Activated CD4-positive, alpha-beta T cell treated with anti-CD3 and anti-CD28 coated beads for 4 hours (primary cell): ENCODE results near the gene KIF16B.
"Not testable (repeated sequence)": the region's sequence is repeated elsewhere in the genome, so short reads cannot be mapped to it uniquely, and the experiment has no call there.

Experiments
- DNase-seq, 2 donors: peaks; one replicate each; pipeline ENCODE4 v3.0.0-alpha.2; 2020

The KIF16B gene

GRCh38 chr20:16284385-16285100 is 288.7 kb downstream of the KIF16B start:
- DNase-seq = no peak

GRCh38 chr20:16283978-16284377 is 289.3 kb downstream of the KIF16B start:
- no peak for DNase-seq

- no peak for DNase-seq
Measured at GRCh38 chr20:16283307-16283706, 289.9 kb downstream of the KIF16B start.

GRCh38 chr20:16280219-16280618 is 293.0 kb downstream of the KIF16B start:
- DNase-seq = no peak

- DNase-seq = no peak
Measured at GRCh38 chr20:16279320-16279719, 293.9 kb downstream of the KIF16B start.

- no peak for DNase-seq
Measured at GRCh38 chr20:16273812-16274555, 299.3 kb downstream of the KIF16B start.

GRCh38 chr20:16272780-16273360 is 300.4 kb downstream of the KIF16B start:
- DNase-seq = no peak

- no peak for DNase-seq
Measured at GRCh38 chr20:16271450-16271849, 301.8 kb downstream of the KIF16B start.

GRCh38 chr20:16270989-16271388 is 302.3 kb downstream of the KIF16B start:
- no peak for DNase-seq

GRCh38 chr20:16270314-16270931 is 302.8 kb downstream of the KIF16B start:
- no peak for DNase-seq

- no peak for DNase-seq
Measured at GRCh38 chr20:16267526-16267925, 305.7 kb downstream of the KIF16B start.

- no peak for DNase-seq
Measured at GRCh38 chr20:16265334-16265733, 307.9 kb downstream of the KIF16B start.

GRCh38 chr20:16263582-16263981 is 309.7 kb downstream of the KIF16B start:
- DNase-seq = no peak

- DNase-seq = no peak
Measured at GRCh38 chr20:16262594-16262993, 310.7 kb downstream of the KIF16B start.

- no peak for DNase-seq
Measured at GRCh38 chr20:16261733-16262273, 311.4 kb downstream of the KIF16B start.

GRCh38 chr20:16260911-16261310 is 312.3 kb downstream of the KIF16B start:
- DNase-seq = no peak

GRCh38 chr20:16260133-16260532 is 313.1 kb downstream of the KIF16B start:
- not testable (repeated sequence) for DNase-seq

GRCh38 chr20:16258766-16259165 is 314.5 kb downstream of the KIF16B start:
- DNase-seq = no peak

GRCh38 chr20:16257813-16258430 is 315.3 kb downstream of the KIF16B start:
- DNase-seq = no peak

GRCh38 chr20:16257021-16257420 is 316.2 kb downstream of the KIF16B start:
- DNase-seq = no peak

GRCh38 chr20:16246870-16247269 is 326.4 kb downstream of the KIF16B start:
- DNase-seq = no peak

GRCh38 chr20:16246291-16246690 is 327.0 kb downstream of the KIF16B start:
- no peak for DNase-seq

GRCh38 chr20:16245879-16246278 is 327.4 kb downstream of the KIF16B start:
- DNase-seq = no peak
